HepG2 (cell line): ENCODE measurements around the gene CDCA4. TPM values are rescaled to one million over a fixed set of nuclear protein-coding genes. Genes with fewer than 3 reads are reported as not detected.

Experiments used
- ATAC-seq: fragments of 200-7000 bp; cut with Tn5 transposase; 3 replicates; pipeline ENCODE4 v1.9.1; 2020; ENCODE audit warnings: mild to moderate bottlenecking, moderate library complexity
- BruUV-seq: library from RNA; stranded (reverse); fragments of 400-500 nt; replicated peaks from 2 replicates; lab custom pipeline; 2021; lab: Mats Ljungman, UMichigan
- CTCF ChIA-PET: fragments of 300-600 bp; formaldehyde crosslinking; extraction: SDS; loops from one replicate; lab custom pipeline; 2021; ENCODE audit warnings: low total read pairs, inconsistent platforms, low intra/inter-chr PET ratio; lab: Yijun Ruan, JAX
- POLR2A ChIA-PET: fragments of 350-600 bp; sonication (Branson Sonifier 250); formaldehyde crosslinking; loops from one replicate; lab custom pipeline; 2020; ENCODE audit warnings: antibody characterized with exemption, inconsistent platforms; lab: Yijun Ruan, JAX
- DNase-seq: peaks from one replicate; pipeline ENCODE4 v3.0.0-alpha.2; 2015; ENCODE audit warnings: low spot score
- FAIRE-seq: peaks from 3 replicates; lab custom pipeline; 2011; peaks lifted over from hg19 to GRCh38; lab: Jason Lieb, UNC
- H2AFZ ChIP-seq: one replicate; pipeline ENCODE4 v1.6.1; 2011; ENCODE audit warnings: low read length, inconsistent platforms
- H3K27ac ChIP-seq: fragments of 300-600 bp; 3 replicates; pipeline ENCODE4 v1.8.0; 2011; ENCODE audit warnings: mixed run types, mild to moderate bottlenecking, mixed read lengths, low read length, inconsistent platforms; ENCODE audit not compliant: insufficient read depth; ENCODE audit errors: extremely low read length
- H3K27me3 ChIP-seq, 2 experiments: fragments of 200-600 bp in 1 of 2; 2 replicates in 1 of 2; 3 replicates in 1 of 2; pipeline versions ENCODE4 v1.6.0 to v1.8.0; 2011; ENCODE audit warnings: low read length in 2 of 2, mild to moderate bottlenecking in 2 of 2, moderate library complexity in 2 of 2, inconsistent platforms in 1 of 2; ENCODE audit not compliant: insufficient read depth in 2 of 2, control insufficient read depth in 1 of 2
- H3K36me3 ChIP-seq, 2 experiments: fragments of 200-600 bp in 1 of 2; replicated peaks in 1 of 2; 2 replicates in 1 of 2; 3 replicates in 1 of 2; pipeline versions ENCODE4 v1.5.1 to v1.8.0; 2011; ENCODE audit warnings: low read length in 2 of 2, inconsistent platforms in 1 of 2; ENCODE audit not compliant: insufficient read depth in 2 of 2, control insufficient read depth in 1 of 2
- H3K4me1 ChIP-seq: 2 replicates; pipeline ENCODE4 v1.5.1; 2012; ENCODE audit warnings: low read length, inconsistent platforms; ENCODE audit not compliant: insufficient read depth
- H3K4me2 ChIP-seq: 2 replicates; pipeline ENCODE4 v1.6.0; 2011; ENCODE audit warnings: low read depth, low read length, inconsistent platforms
- H3K4me3 ChIP-seq, 3 experiments: fragments of 200-600 bp in 1 of 3; sonication (generic), shearing (Covaris generic) in 1 of 3; replicated peaks in 1 of 3; 2 replicates each; pipeline ENCODE4 v1.5.1; 2011 to 2016; ENCODE audit warnings: low read length in 3 of 3, inconsistent platforms in 2 of 3, low read depth in 2 of 3, mild to moderate bottlenecking in 2 of 3, control low read depth in 1 of 3, mixed read lengths in 1 of 3; ENCODE audit not compliant: insufficient read depth in 1 of 3
- H3K79me2 ChIP-seq: one replicate; pipeline ENCODE4 v1.6.1; 2011; ENCODE audit warnings: low read length, inconsistent platforms; ENCODE audit not compliant: insufficient read depth
- H3K9ac ChIP-seq: 2 replicates; pipeline ENCODE4 v1.6.0; 2011; ENCODE audit warnings: mild to moderate bottlenecking, low read depth, low read length, inconsistent platforms; ENCODE audit not compliant: insufficient read depth
- H3K9me3 ChIP-seq: 2 replicates; pipeline ENCODE4 v1.5.1; 2012; ENCODE audit warnings: mild to moderate bottlenecking, low read length
- H4K20me1 ChIP-seq: 2 replicates; pipeline ENCODE4 v1.6.0; 2011; ENCODE audit warnings: inconsistent platforms, mild to moderate bottlenecking, low read length, moderate library complexity; ENCODE audit not compliant: insufficient read depth
- CREBL2 ChIP-seq: sonication (generic); formaldehyde crosslinking; IDR thresholded peaks from 2 replicates; pipeline ENCODE4 v1.8.1; 2023; ENCODE audit warnings: missing genetic modification reagents, mild to moderate bottlenecking, borderline replicate concordance
- DMAP1 ChIP-seq: IDR thresholded peaks from 2 replicates; pipeline ENCODE4 v1.6.1; 2016
- FOXM1 ChIP-seq: sonication (generic); formaldehyde crosslinking; IDR thresholded peaks from 2 replicates; pipeline ENCODE4 v1.5.0; 2020; ENCODE audit warnings: missing genetic modification reagents
- GLI4 ChIP-seq: sonication (generic); formaldehyde crosslinking; IDR thresholded peaks from 2 replicates; pipeline ENCODE4 v1.5.1; 2020; ENCODE audit warnings: missing genetic modification reagents, mild to moderate bottlenecking, moderate library complexity, borderline replicate concordance
- HHEX ChIP-seq: IDR thresholded peaks from 2 replicates; pipeline ENCODE4 v1.6.1; 2016; ENCODE audit warnings: control low read depth
- IKZF4 ChIP-seq: sonication (generic); formaldehyde crosslinking; IDR thresholded peaks from 2 replicates; pipeline ENCODE4 v1.5.1; 2020; ENCODE audit warnings: borderline replicate concordance, mild to moderate bottlenecking, low read depth, missing genetic modification reagents; ENCODE audit errors: not compliant biosample characterization
- MEF2D ChIP-seq: sonication (generic); formaldehyde crosslinking; IDR thresholded peaks from 2 replicates; pipeline ENCODE4 v1.5.1; 2020; ENCODE audit warnings: mild to moderate bottlenecking, missing genetic modification reagents
- NFKB2 ChIP-seq: sonication (generic); formaldehyde crosslinking; IDR thresholded peaks from 2 replicates; pipeline ENCODE4 v1.4.0; 2020; ENCODE audit warnings: missing genetic modification reagents, borderline replicate concordance
- PHF5A ChIP-seq: IDR thresholded peaks from one replicate; pipeline ENCODE4 v1.6.1; 2018; ENCODE audit warnings: low read depth, missing genetic modification reagents; ENCODE audit not compliant: unreplicated experiment
- RCOR2 ChIP-seq: IDR thresholded peaks from 2 replicates; pipeline ENCODE4 v1.6.1; 2016; ENCODE audit warnings: missing biosample characterization, missing genetic modification reagents
- SP2 ChIP-seq: sonication (generic); formaldehyde crosslinking; IDR thresholded peaks from 2 replicates; pipeline ENCODE4 v1.5.1; 2020; ENCODE audit warnings: mild to moderate bottlenecking, missing genetic modification reagents
- TBX3 ChIP-seq: fragments of 450-650 bp; IDR thresholded peaks from 2 replicates; pipeline ENCODE4 v1.6.1; 2017; ENCODE audit warnings: antibody characterized with exemption, mild to moderate bottlenecking, inconsistent platforms, borderline replicate concordance
- ZBTB44 ChIP-seq: sonication (generic); formaldehyde crosslinking; IDR thresholded peaks from 2 replicates; pipeline ENCODE4 v1.4.0; 2020; ENCODE audit warnings: missing genetic modification reagents
- ZFP91 ChIP-seq: sonication (generic); formaldehyde crosslinking; IDR thresholded peaks from 2 replicates; pipeline ENCODE4 v1.9.0; 2022; ENCODE audit warnings: missing genetic modification reagents, mild to moderate bottlenecking, borderline replicate concordance
- ZNF609 ChIP-seq: sonication (generic); formaldehyde crosslinking; IDR thresholded peaks from 2 replicates; pipeline ENCODE4 v1.4.0; 2020; ENCODE audit warnings: mild to moderate bottlenecking, missing genetic modification reagents, borderline replicate concordance
- ZNF674 ChIP-seq: sonication (generic); formaldehyde crosslinking; IDR thresholded peaks from 2 replicates; pipeline ENCODE4 v1.5.0; 2020; ENCODE audit warnings: low read depth, mild to moderate bottlenecking, missing genetic modification reagents
- ZSCAN30 ChIP-seq: sonication (generic); formaldehyde crosslinking; IDR thresholded peaks from 2 replicates; pipeline ENCODE4 v1.5.0; 2020; ENCODE audit warnings: mild to moderate bottlenecking, missing genetic modification reagents
- WGBS: methylation state at CpG from one replicate; pipeline ENCODE4 v1.1.6; 2017; ENCODE audit warnings: low lambda C conversion rate; 5-methylcytosine and 5-hydroxymethylcytosine counted together
- in situ Hi-C: cut with HindIII; loops from 2 replicates; pipeline ENCODE4 v1.10.0; 2017; ENCODE audit warnings: low pct_unique_long_range_greater_than_20kb; ENCODE audit not compliant: extremely low pct_ligation_motif_present
- intact Hi-C: fragments of 100-400 bp; cut with micrococcal nuclease; formaldehyde crosslinking; loops from one replicate; pipeline ENCODE4 v1.10.0; 2022; ENCODE audit not compliant: unreplicated experiment
- polyA plus RNA-seq, 8 experiments: library from polyadenylated mRNA; depleted of rRNA in 3 of 8; stranded (reverse) in 7 of 8; unstranded in 1 of 8; fragments of >200 nt; fragmentation: Illumina TruSeq in 4 of 8; extraction: Trizol in 4 of 8; gene quantifications; 2 replicates each; pipeline versions ENCODE4 v1.2.1 to v1.2.3, GENCODE V29; 2011 to 2016; ENCODE audit warnings: low read depth in 4 of 8, missing spikeins in 1 of 8, mixed read lengths in 1 of 8; ENCODE audit not compliant: insufficient read depth in 1 of 8
- total RNA-seq, 5 experiments: library from RNA; depleted of rRNA; stranded (reverse); fragments of >200 nt; fragmentation: Illumina TruSeq; extraction: Trizol; gene quantifications; 2 replicates each; pipeline ENCODE4 v1.2.3, GENCODE V29; 2016; ENCODE audit warnings: low read depth in 1 of 5

CDCA4 gene
- total and polyA plus RNA-seq, 2 of the 13 experiments (the other 11 are each of a cell fraction or from before 2014, with no cell fraction given), result 19.7 to 43.1 TPM

- BruUV-seq, result no TSS peak
- DNase-seq, result no peak
- 8% methylated on average over 1 of the region's 1 CpG for WGBS
- TF ChIP-seq ZBTB44 (no peak), IKZF4 (CRISPR knock-in tag) (no peak), ZNF674 (CRISPR knock-in tag) (no peak), GLI4 (CRISPR knock-in tag) (no peak), ZSCAN30 (CRISPR knock-in tag) (no peak), MEF2D (CRISPR knock-in tag) (no peak), ZNF609 (CRISPR knock-in tag) (no peak), FOXM1 (no peak), HHEX (CRISPR knock-in tag) (no peak), DMAP1 (CRISPR knock-in tag) (no peak), TBX3 (no peak), ZFP91 (CRISPR knock-in tag) (no peak), NFKB2 (CRISPR knock-in tag) (no peak), CREBL2 (CRISPR knock-in tag) (no peak), SP2 (no peak), RCOR2 (CRISPR knock-in tag) (no peak), PHF5A (no peak)
Observed at GRCh38 chr14:105026802-105027563, 6.1 kb upstream of the CDCA4 start.

More at GRCh38 chr14:105026802-105027563, 6.1 kb upstream of the CDCA4 start:
- no peaks in the 10 kb centered on the region for H3K36me3 ChIP-seq
- H3K9ac ChIP-seq, result no peak overlapping the region
- no peak overlapping the region for H3K4me3 ChIP-seq
- intact Hi-C loops (no loop called here), in situ Hi-C loops (no loop called here)
- no peak overlapping the region for H3K4me2 ChIP-seq
- H3K9me3 ChIP-seq, result no peaks in the 10 kb centered on the region
- no peaks in the 10 kb centered on the region for H3K79me2 ChIP-seq
- H3K4me1 ChIP-seq, result peaks cover 16% of the 10 kb centered on the region
- no peak for FAIRE-seq
- ChIA-PET CTCF (no interaction called here), POLR2A (no interaction called here)
- ATAC-seq, result no peak
- H3K27me3 ChIP-seq, result peaks cover 0 to 20% of the 10 kb centered on the region in 2 experiments; a peak in 3 of 5 replicates
- no peaks in the 10 kb centered on the region for H4K20me1 ChIP-seq
- no peak overlapping the region for H3K27ac ChIP-seq
- H2AFZ ChIP-seq, result no peak overlapping the region
